PC-3 (cell line): ENCODE data around the gene SMPD3.

ENCODE experiments used
- CTCF ChIP-seq: fragments of 300-600 bp; sonication (generic); conservative IDR thresholded peaks from 2 replicates; pipeline ENCODE4 v1.5.1; 2017; ENCODE audit warnings: antibody characterized with exemption, low read depth, mild to moderate bottlenecking, low read length
- EZH2 ChIP-seq: fragments of 300-600 bp; sonication (generic); IDR thresholded peaks from one replicate; pipeline ENCODE4 v1.6.1; 2017; ENCODE audit warnings: antibody characterized with exemption, mild to moderate bottlenecking, low read length; ENCODE audit not compliant: unreplicated experiment
- EZH2phosphoT487 ChIP-seq: fragments of 300-600 bp; sonication (generic); IDR thresholded peaks from 2 replicates; pipeline ENCODE4 v1.6.1; 2018; ENCODE audit warnings: mild to moderate bottlenecking, antibody characterized with exemption, low read length, borderline replicate concordance

DNA sequence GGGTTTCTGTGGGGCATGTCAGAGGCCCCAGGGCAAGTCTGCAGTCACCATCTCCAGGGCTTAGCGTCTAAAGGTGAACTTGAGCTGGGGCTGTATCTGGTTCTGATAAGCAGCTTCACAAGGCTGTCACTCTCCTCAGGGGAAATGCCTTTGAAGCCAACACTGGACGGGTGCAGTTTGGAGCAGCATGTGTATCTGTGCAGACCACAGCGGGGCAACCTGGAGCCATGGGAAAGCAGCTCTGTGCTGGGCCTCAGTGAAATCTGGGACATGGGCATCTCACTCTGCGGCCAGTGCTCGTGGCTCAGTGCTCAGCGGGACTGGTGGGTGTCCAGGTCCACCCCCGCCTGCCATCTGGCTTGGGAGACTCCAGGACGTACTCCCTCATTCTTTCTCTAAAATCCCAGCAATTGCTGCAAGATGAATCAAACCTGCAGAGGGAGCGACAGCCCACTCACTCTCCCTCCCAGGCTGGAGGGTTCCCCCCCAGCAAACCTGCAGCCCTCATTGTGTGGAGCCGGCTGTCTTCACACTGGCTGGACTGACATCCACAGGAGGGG lies 74.0 kb downstream of the SMPD3 start:
- no peak for TF ChIP-seq CTCF
- no peak for TF ChIP-seq EZH2
- no peak for TF ChIP-seq EZH2phosphoT487
